Measurements from ENCODE around the gene C22orf42. TPM values are rescaled to one million over a fixed set of nuclear protein-coding genes. Genes with fewer than 3 reads are reported as not detected.
A peak's percentile ranks its signal among the peaks of the same experiment; 100 is the strongest.
"Not testable (repeated sequence)": the region's sequence is repeated elsewhere in the genome, so short reads cannot be mapped to it uniquely, and the experiment has no call there.

The C22orf42 gene
- total RNA-seq, 4 donors from 2014 or later = not detected

DNA sequence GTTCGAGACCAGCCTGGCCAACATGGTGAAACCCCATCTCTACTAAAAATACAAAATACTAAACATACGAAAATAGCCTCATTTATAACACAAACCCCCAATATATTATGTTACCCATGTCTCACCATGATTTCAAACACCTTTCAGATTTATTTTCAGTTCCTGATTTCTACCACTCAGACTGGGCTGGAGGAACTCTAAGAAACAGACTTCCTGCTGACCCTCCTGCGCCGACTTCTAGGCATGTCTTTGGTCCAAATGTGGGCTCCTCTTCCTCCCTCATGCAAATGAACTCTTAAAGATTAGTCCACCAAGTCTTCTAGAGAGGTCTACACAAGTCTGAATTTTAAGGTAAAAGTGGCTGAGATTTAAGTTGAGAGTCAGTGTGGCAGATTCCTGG, 10.7 kb downstream of the C22orf42 start:
- WGBS, 2 donors (ENCODE audit: low coverage in 1 of 2) = 84 to 92% methylated on average over 2 to 4 of the region's 4 CpGs

DNA sequence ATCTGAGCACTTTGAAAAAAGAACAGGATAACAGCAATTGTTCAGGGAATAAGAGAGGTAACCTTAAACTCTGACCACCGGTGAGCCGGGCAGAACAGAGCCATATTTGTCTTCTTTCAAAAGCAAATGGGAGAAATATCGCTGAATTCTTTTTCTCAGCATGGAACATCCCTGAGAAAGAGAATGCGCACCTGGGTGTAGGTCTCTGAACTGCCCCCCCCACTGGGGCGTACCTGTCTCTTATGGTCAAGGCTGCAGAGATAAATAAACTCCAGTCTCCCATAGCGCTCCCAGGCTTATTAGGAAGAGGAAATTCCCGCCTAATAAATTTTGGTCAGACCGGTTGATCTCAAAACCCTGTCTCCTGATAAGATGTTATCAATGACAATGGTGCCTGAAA, 12.0 kb downstream of the C22orf42 start:
- WGBS, 2 donors (ENCODE audit: low coverage in 1 of 2) = 77 to 98% methylated on average over 6 to 8 of the region's 8 CpGs
- not testable (repeated sequence) for H3K9me3 ChIP-seq, H3K27me3 ChIP-seq, H3K4me1 ChIP-seq, H3K27ac ChIP-seq, ATAC-seq, H3K36me3 ChIP-seq, H3K4me3 ChIP-seq

More for the DNA sequence above, 10.7 kb downstream of the C22orf42 start:
- H3K9me3 ChIP-seq, H3K4me3 ChIP-seq, ATAC-seq, H3K4me1 ChIP-seq, H3K36me3 ChIP-seq, H3K27me3 ChIP-seq, H3K27ac ChIP-seq: not testable (repeated sequence)

DNA sequence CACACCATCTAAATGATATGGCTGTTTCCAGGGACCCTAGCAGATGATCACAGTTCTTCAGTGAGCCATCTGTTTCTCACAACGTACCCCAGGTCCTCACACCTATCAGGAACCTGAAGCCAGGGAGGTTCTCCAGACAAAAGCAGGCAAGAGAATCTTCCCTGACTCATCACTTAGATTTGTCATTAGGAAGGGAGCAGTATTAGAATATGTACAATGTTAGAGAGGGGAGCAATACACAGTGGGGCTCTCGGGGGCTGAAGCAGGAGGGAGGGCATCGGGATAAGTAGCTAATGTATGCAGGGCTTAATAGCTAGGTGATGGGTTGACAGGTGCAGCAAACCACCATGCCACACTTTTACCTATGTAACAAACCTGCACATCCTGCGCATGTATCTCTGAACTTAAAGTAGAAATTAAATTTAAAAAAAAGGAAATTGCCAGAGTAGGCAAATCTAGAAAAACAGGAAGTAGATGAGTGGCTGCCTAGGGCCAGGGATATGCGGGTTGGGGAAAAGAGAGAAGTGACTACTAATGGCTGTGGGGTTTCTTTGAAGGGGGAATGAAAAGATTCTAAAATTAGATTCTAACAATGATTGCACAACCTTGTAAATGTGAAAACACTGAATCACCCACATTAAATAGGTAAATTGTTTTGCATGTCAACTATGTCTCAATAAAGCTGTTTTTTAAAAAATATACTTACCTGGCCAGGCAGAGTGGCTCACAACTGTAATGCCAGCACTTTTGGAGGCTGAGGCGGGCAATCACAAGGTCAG, 14.4 kb downstream of the C22orf42 start:
- TF ChIP-seq EP300 (IDR thresholded peaks at IDR 0.05) (no peak), POLR2AphosphoS5 (IDR thresholded peaks at IDR 0.05) (no peak), POLR2A (IDR thresholded peaks at IDR 0.05) (no peak)
- TF ChIP-seq, protein P1, sequence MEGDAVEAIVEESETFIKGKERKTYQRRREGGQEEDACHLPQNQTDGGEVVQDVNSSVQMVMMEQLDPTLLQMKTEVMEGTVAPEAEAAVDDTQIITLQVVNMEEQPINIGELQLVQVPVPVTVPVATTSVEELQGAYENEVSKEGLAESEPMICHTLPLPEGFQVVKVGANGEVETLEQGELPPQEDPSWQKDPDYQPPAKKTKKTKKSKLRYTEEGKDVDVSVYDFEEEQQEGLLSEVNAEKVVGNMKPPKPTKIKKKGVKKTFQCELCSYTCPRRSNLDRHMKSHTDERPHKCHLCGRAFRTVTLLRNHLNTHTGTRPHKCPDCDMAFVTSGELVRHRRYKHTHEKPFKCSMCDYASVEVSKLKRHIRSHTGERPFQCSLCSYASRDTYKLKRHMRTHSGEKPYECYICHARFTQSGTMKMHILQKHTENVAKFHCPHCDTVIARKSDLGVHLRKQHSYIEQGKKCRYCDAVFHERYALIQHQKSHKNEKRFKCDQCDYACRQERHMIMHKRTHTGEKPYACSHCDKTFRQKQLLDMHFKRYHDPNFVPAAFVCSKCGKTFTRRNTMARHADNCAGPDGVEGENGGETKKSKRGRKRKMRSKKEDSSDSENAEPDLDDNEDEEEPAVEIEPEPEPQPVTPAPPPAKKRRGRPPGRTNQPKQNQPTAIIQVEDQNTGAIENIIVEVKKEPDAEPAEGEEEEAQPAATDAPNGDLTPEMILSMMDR (IDR thresholded peaks at IDR 0.05) = no peak
- 71 to 88% methylated on average over 3 to 6 of the region's 6 CpGs for WGBS, 2 donors (ENCODE audit: low coverage in 1 of 2)
- Histone ChIP-seq H3K4me3 (no peak overlapping the region), H3K36me3 (no peaks in the 10 kb centered on the region), H3K27ac (no peak overlapping the region), H3K9me3 (no peaks in the 10 kb centered on the region), H3K27me3 (peaks cover 1% of the 10 kb centered on the region), H3K4me1 (no peaks in the 10 kb centered on the region)
- peak; percentile 31 for ATAC-seq

DNA sequence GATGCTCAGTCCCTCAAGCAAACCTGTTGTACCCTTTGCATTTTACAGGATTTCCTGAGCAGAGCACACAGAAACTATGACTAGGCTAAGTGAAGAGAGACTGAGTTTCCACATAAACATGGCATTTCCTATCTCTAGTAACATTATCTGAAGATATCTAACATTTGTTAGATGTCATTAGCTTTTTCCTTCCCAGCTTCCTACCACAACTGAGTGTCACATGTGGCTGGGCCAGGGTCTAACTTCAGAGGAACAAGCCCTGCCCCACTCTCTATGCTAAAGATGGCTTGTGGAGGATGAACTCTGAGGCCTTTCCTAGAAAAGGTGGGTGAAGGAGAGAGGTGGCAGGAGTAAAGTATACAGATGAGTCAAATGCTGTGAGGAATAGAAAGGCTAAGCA, 16.5 kb downstream of the C22orf42 start:
- peaks cover 10% of the 10 kb centered on the region for H3K27me3 ChIP-seq
- TF ChIP-seq EP300 (IDR thresholded peaks at IDR 0.05) (no peak), POLR2AphosphoS5 (IDR thresholded peaks at IDR 0.05) (no peak)
- no peak overlapping the region for H3K27ac ChIP-seq
- no peak for ATAC-seq
- no peaks in the 10 kb centered on the region for H3K4me1 ChIP-seq
- H3K9me3 ChIP-seq = no peaks in the 10 kb centered on the region
- no peaks in the 10 kb centered on the region for H3K36me3 ChIP-seq
- H3K4me3 ChIP-seq = no peak overlapping the region

DNA sequence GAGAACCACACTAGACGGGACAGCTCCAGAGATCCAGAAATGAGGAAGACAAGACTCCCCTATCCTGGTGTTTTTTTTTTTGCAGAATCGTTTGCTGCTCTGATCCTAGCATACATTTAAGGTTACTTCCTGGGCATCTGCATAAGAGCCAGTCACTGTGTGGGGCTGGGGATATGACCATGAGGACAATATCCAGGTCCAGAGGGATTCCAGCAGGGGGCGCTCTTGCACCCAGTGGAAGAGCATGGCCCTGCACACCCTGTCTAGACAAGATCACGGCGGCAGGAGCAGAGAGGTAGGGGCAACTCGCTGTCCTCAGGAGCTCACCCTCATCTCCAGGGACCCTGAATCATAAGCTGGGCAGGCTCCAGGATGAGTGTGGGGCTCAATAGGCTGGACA, 18.4 kb downstream of the C22orf42 start:
- not testable (repeated sequence) for H3K27ac ChIP-seq, ATAC-seq
- WGBS, 2 donors (ENCODE audit: low coverage in 1 of 2) = 39 to 63% methylated on average over 2 of the region's 6 CpGs

DNA sequence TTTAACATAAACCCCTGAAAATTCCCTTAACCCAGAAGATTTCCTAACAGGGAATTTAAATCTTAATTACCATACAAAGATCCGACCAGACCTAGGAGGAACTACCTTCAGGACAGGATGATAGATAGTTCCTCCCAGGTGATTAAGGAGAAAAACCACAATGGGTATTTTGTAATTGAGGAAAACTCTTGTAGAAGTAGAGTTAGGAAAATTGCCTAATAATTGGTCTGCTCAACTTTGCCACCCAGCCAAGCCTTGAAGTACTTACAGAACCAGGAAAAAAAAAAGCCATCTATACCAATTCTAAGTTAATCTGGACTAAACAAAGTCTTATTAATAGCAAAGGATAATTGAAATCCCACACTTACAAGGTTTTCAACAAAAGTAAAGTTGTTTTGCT, 20.5 kb downstream of the C22orf42 start:
- H3K36me3 ChIP-seq, H3K27ac ChIP-seq, ATAC-seq, H3K9me3 ChIP-seq, H3K4me1 ChIP-seq: not testable (repeated sequence)
- peaks cover 18% of the 10 kb centered on the region for H3K27me3 ChIP-seq
- peak overlapping the region in 1 of 2 donors; percentile 27 for H3K4me3 ChIP-seq
- WGBS, 2 donors (ENCODE audit: low coverage in 1 of 2) = 65% methylated on average over 1 of the region's 1 CpG; no CpG with 5 or more reads in 1 of the 2 donors

More for the DNA sequence above, 18.4 kb downstream of the C22orf42 start:
- H3K36me3 ChIP-seq, H3K4me1 ChIP-seq, H3K9me3 ChIP-seq, H3K4me3 ChIP-seq: not testable (repeated sequence)
- TF ChIP-seq, protein P1 (IDR thresholded peaks at IDR 0.05) = peak in 1 of 4 experiments; percentile 25
- H3K27me3 ChIP-seq = peaks cover 18% of the 10 kb centered on the region

DNA sequence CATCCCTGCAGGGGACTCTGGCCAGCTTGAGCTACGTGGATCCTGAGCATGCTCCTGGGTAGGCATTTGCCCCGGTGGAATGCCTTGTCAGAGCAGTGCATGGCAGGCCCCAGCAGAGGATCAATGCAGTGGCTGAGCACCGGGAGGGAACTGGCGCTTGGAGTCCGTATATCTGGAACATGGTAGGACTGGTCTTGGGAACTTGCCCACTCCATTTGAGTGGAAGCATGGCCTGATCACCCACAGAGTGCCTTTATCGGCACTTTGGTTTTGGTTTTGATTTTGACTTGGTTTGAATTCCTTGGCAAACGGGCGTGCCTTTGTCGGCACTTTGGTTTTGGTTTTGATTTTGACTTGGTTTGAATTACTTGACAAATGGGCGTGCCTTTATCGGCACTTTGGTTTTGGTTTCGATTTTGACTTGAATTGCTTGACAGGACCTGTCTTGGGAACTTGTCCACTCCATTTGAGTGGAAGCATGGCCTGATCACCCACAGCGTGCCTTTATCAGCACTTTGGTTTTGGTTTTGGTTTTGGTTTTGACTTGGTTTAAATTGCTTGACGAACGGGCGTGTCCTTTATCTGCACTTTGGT, 21.3 kb downstream of the C22orf42 start:
- WGBS, 2 donors (ENCODE audit: low coverage in 1 of 2) = 59 to 72% methylated on average over 5 to 12 of the region's 16 CpGs
- H3K4me1 ChIP-seq, ATAC-seq, H3K9me3 ChIP-seq, H3K36me3 ChIP-seq, H3K27ac ChIP-seq: not testable (repeated sequence)
- H3K4me3 ChIP-seq = peak overlapping the region in 1 of 2 donors; percentile 27
- peaks cover 18% of the 10 kb centered on the region for H3K27me3 ChIP-seq

DNA sequence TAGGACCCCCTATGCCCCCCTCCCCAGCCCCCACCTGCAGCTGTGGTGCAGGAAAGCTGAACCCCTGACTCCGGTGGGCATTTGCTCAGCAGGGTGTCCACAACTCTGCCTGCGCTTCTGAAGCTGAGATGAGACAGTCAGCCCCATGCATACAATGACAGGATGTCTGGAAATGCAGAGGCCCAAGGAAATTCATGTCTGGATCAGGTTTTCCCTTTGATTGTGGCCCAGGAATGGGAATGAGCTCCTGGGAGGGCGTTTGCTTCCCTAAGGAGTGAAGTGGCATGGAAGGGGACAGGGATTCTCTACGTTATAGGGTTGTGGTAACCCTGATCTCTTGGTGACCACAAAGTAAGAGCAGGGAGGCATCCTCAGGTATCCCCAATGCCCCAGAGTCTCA, 22.2 kb downstream of the C22orf42 start:
- not testable (repeated sequence) for H3K36me3 ChIP-seq, H3K4me3 ChIP-seq, H3K27ac ChIP-seq, H3K9me3 ChIP-seq, ATAC-seq, H3K4me1 ChIP-seq
- peaks cover 22% of the 10 kb centered on the region for H3K27me3 ChIP-seq
- 60% methylated on average over 1 of the region's 4 CpGs; no CpG with 5 or more reads in 1 of the 2 donors for WGBS, 2 donors (ENCODE audit: low coverage in 1 of 2)

DNA sequence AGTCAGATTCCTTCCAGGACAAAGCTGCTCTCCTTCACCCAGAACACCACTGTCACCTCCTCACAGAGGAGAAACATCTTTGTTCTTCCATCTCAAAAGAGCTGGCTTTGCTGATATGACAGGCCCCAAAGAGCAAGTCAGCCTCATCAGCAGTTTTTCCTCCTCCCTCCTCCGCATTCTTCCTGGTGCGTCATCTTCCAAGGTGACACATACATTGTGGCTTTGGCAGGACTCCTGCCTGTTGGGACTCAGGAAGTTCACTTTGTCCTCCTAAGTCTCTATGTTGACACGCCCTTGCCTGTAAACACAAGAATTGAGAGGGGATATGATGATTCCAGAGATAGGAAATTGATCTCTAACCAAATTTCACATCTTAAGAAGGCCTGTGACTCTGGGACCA, 23.1 kb downstream of the C22orf42 start:
- WGBS, 2 donors (ENCODE audit: low coverage in 1 of 2) = 85 to 90% methylated on average over 2 to 3 of the region's 3 CpGs
- H3K9me3 ChIP-seq, H3K4me3 ChIP-seq, H3K36me3 ChIP-seq, H3K4me1 ChIP-seq, ATAC-seq, H3K27ac ChIP-seq: not testable (repeated sequence)
- H3K27me3 ChIP-seq = peaks cover 23% of the 10 kb centered on the region

DNA sequence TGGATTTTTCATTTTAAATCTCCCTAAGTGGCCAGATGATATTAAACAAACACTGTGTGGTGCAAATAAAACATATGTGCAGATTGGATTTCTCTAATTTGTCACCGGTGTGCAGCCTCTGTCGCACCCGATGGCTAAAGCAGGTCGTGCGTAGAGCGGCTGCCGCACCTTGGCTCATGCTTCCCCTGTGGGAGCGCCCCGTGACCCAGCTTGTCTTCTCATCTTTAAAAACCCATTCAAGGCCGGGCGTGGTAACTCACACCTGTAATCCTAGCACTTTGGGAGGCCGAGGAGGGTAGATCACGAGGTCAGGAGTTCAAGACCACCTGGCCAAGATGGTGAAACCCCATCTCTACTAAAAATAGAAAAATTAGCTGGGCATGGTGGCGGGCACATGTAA, 24.3 kb downstream of the C22orf42 start:
- not testable (repeated sequence) for H3K36me3 ChIP-seq, ATAC-seq, H3K4me3 ChIP-seq, H3K9me3 ChIP-seq, H3K27ac ChIP-seq, H3K4me1 ChIP-seq
- peaks cover 29% of the 10 kb centered on the region for H3K27me3 ChIP-seq
- 83 to 85% methylated on average over 6 to 10 of the region's 14 CpGs for WGBS, 2 donors (ENCODE audit: low coverage in 1 of 2)

All from gastroesophageal sphincter (tissue), 4 donors.